SH-SY5Y (cell line): ENCODE measurements around the gene WDR49.

Experiments
- GATA2 ChIP-seq: IDR thresholded peaks from 2 replicates; pipeline ENCODE4 v1.6.1; 2011; ENCODE audit warnings: mild to moderate bottlenecking, low read depth, low read length
- GATA3 ChIP-seq: IDR thresholded peaks from 2 replicates; pipeline ENCODE4 v1.6.1; 2011; ENCODE audit warnings: low read depth, mild to moderate bottlenecking, low read length, moderate library complexity

WDR49 gene

GRCh38 chr3:167656821-167657220, 3.1 kb upstream of the WDR49 start:
- TF ChIP-seq GATA3 (no peak), GATA2 (no peak)

GRCh38 chr3:167653155-167653554, 587 bp downstream of the WDR49 start:
- TF ChIP-seq GATA3 (no peak), GATA2 (no peak)

GRCh38 chr3:167651826-167652225, 1.9 kb downstream of the WDR49 start:
- TF ChIP-seq GATA2: no peak
- TF ChIP-seq GATA3: no peak

- no peak for TF ChIP-seq GATA2
- no peak for TF ChIP-seq GATA3
Measured at GRCh38 chr3:167650459-167650858, 3.3 kb downstream of the WDR49 start.

GRCh38 chr3:167649746-167650145, 4.0 kb downstream of the WDR49 start:
- TF ChIP-seq GATA3 (no peak), GATA2 (no peak)

GRCh38 chr3:167644611-167645010, 9.1 kb downstream of the WDR49 start:
- TF ChIP-seq GATA3: no peak

- TF ChIP-seq GATA3 (no peak), GATA2 (no peak)
Measured at GRCh38 chr3:167631471-167631870, 22.3 kb downstream of the WDR49 start.

- no peak for TF ChIP-seq GATA3
- no peak for TF ChIP-seq GATA2
Measured at GRCh38 chr3:167626490-167626889, 27.3 kb downstream of the WDR49 start.

GRCh38 chr3:167615030-167615429, 38.7 kb downstream of the WDR49 start:
- TF ChIP-seq GATA2 (no peak), GATA3 (no peak)

GRCh38 chr3:167611718-167612117, 42.0 kb downstream of the WDR49 start:
- TF ChIP-seq GATA2: no peak
- TF ChIP-seq GATA3: no peak

GRCh38 chr3:167609156-167609555, 44.6 kb downstream of the WDR49 start:
- TF ChIP-seq GATA3 (no peak), GATA2 (no peak)

GRCh38 chr3:167606836-167607235, 46.9 kb downstream of the WDR49 start:
- TF ChIP-seq GATA3 (no peak), GATA2 (no peak)

- TF ChIP-seq GATA2: no peak
- no peak for TF ChIP-seq GATA3
Measured at GRCh38 chr3:167605871-167606270, 47.9 kb downstream of the WDR49 start.

- TF ChIP-seq GATA3 (no peak), GATA2 (no peak)
Measured at GRCh38 chr3:167602041-167602440, 51.7 kb downstream of the WDR49 start.

GRCh38 chr3:167587651-167588050, 66.1 kb downstream of the WDR49 start:
- TF ChIP-seq GATA2 (no peak), GATA3 (no peak)

- TF ChIP-seq GATA3: no peak
Measured at GRCh38 chr3:167575000-167575600, 78.6 kb downstream of the WDR49 start.

- TF ChIP-seq GATA2: no peak
- no peak for TF ChIP-seq GATA3
Measured at GRCh38 chr3:167572991-167573390, 80.8 kb downstream of the WDR49 start.
